GM12872 (cell line): ENCODE results near the gene VAV2.

Experiments
- TF ChIP-seq, protein P1 (sequence below): IDR thresholded peaks from 3 replicates; pipeline ENCODE4 v1.5.1; 2011; ENCODE audit warnings: low read depth, mild to moderate bottlenecking, low read length, moderate library complexity; ENCODE audit not compliant: insufficient read depth

Gene VAV2

DNA sequence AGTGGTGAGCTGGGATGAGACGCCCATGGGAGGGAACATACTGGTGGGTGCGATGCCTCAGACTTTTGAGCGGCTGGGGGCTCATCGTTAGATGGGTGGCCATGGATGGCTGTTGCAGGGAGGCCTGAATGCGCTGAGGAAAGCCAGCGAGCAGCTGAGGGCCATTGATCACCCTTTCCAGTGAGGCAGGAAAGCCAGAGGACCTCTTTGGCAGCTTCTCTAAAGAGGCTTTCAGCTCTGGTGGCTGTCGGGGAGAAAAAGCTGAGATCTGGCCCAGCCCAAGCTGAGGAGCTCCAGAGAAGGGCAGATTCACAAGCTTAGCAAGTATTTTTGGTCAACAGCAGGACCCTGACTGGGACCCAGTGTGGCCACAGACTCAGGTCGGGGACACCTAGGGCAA lies 13.3 kb upstream of the VAV2 start:
- TF ChIP-seq, protein P1, sequence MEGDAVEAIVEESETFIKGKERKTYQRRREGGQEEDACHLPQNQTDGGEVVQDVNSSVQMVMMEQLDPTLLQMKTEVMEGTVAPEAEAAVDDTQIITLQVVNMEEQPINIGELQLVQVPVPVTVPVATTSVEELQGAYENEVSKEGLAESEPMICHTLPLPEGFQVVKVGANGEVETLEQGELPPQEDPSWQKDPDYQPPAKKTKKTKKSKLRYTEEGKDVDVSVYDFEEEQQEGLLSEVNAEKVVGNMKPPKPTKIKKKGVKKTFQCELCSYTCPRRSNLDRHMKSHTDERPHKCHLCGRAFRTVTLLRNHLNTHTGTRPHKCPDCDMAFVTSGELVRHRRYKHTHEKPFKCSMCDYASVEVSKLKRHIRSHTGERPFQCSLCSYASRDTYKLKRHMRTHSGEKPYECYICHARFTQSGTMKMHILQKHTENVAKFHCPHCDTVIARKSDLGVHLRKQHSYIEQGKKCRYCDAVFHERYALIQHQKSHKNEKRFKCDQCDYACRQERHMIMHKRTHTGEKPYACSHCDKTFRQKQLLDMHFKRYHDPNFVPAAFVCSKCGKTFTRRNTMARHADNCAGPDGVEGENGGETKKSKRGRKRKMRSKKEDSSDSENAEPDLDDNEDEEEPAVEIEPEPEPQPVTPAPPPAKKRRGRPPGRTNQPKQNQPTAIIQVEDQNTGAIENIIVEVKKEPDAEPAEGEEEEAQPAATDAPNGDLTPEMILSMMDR: no peak

DNA sequence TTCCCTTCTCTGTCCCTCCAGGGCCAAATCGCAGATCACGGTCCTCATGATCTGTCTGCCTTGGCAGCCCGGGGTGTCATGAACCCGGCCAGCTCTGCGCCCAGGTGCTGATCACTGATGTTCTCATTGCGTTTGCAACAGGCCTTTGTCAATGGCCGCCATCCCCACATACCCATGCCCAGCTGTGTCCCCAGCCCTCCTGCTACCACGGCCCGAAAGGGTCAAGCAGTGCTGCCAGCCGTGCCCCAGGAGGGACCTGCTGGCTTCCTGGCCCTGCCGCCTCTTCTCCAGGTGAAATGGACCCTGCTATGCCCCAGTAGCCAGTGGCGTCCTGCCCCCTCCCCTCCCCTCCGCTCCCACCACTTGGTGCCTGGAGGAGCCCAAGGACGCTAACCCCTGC lies 12.8 kb upstream of the VAV2 start:
- TF ChIP-seq, protein P1: no peak

DNA sequence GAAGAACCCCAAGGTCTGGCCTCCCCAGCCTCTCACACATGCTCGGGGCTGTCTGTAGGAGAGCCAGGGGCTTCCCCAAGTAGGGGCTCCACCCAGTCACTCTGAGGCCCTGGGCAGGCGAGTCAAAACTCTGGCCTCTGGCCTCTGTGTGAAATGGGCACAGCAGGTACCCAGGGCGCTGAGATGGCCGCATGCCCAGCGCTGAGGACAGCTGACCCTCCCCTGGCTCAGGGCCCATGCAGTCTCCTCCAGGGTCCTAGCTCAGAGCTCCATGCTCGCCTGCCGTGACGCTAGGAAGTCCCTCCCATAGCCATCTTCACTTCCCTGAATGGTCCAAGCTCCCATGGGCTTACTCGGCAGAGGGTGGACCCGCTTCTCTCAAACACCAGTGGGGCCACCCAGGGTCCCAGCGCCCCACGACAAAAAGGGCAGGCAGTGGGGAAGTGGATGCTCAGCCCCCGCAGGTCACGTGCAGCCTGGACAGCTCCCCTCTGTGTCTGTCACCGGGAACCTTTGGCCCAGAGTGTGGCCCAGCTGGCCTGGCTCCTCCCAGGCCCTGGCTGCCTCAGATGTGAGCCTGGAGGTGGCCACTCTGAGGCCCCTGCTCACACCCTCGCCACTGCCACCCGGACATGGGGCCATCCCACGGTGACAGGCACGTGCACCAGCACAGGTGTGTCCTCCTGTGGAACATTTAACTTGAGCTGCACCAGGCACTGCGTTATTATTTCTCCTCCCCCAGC lies 12.2 kb upstream of the VAV2 start:
- TF ChIP-seq, protein P1: no peak

DNA sequence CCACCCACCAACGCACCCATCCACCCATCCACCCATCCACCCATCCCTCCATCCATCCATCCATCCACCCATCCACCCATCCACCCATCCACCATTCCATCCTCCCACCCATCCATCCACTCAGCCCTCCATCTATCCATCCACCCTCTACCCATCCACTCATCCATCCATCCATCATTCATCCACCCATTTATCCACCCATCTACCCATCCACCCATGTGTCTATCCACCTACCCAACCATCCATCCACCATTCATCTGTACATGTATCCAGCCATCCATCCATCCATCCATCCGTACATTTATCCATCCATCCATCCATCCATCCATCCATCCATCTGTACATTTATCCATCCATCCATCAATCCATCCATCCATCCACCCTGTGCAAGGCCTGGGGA lies 11.1 kb upstream of the VAV2 start:
- TF ChIP-seq, protein P1: no peak

DNA sequence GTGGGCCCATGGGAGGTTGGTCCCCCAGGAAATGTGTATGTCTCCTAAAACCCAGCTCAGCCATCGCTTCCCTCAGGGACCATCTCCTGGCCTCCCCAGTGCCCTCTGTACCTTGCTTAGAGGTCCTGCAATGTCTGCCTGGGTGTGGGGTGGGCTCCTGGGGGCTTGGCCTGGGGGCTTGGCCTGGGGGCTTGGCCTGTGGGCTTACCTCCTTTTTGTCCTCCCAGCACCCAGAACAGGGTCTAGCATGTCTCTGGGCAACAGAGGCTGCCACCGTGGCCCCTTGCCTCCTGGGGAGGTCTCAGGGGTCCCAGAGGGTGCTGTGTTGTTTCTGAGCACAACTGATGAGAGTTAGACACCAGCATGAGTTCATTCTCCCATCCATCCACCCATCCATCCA lies 10.7 kb upstream of the VAV2 start:
- TF ChIP-seq, protein P1: no peak

DNA sequence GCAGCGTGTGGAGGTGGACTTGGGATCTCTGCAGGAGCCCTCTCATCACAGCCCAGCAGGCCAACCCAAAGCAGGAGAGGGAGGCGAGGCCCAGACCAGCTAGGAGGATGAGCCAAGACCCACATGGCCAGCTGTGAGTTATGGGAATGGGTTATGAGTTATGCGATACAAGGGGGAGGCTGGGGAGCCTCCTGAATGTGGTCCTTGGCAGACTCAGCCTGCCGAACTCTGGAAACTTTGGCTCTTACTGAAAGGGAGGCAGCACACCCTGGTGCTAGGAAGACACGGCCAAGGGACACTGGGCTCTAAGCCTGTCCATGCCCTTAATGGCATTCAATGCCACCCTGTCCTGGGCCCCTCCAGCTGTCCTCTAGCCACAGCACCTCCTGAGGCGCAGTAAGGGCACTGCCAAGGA lies 7.7 kb upstream of the VAV2 start:
- TF ChIP-seq, protein P1: 0 out of 3 replicates have a peak, but pooled peaks have one; percentile 8

DNA sequence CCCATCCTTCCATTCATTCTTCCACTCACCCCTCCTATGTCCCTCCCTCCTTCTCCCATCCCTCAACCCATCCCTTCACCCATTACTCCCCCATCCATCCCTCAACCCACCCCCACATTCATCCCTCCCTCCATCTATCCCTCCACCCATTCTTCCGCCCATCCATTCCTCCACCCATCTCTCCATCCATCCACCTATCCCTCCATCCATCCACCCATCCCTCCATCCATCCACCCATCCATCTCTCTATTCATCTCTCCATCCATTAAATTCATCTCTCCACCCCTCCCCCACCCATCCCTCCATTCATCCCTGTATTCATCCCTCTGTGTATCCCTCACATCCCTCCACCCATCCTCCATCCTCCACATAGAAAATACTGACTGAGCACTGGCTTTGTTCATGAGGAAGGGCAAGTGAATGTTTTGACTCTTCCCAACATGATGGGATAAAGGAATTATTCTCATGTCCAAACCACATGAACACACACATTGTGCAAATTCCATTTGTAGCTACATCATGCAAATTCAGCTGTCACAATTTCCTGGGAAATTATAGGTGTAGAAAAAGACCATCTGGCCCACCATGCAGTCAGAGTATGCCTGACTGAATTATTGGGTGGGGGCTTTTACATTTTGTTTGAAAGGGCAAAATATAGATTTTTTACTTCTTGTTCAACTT lies 6.9 kb upstream of the VAV2 start:
- TF ChIP-seq, protein P1: no peak
